ENCODE data around the gene REM1. TPM values are rescaled to one million over a fixed set of nuclear protein-coding genes. Genes with fewer than 3 reads are reported as not detected.

The REM1 gene
- total and polyA plus RNA-seq, 2 of the 13 experiments (the other 11 are each of a cell fraction or from before 2014, with no cell fraction given) = not detected

DNA sequence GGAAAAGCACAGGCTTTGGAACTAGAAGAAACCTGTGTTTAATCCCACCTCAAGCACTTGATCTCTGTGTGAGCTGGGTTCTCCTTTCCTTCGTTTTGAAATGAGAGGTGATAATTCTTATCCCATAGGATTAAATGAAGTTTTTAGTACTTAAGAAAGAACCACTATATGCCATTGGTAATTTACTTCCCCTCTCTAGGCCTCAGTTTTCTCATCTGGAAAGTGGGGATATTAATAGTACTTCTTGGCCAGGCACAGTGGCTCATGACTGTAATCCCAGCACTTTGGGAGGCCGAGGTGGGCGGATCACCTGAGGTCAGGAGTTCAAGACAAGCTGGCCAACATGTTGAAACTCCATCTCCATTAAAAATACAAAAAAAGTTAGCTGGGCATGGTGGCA, 14.1 kb downstream of the REM1 start:
- no peak for FAIRE-seq
- Histone ChIP-seq H3K27me3 (ENCODE audit: control insufficient read depth in 1 of 2, insufficient read depth in 2 of 2, low read length in 2 of 2) (peaks cover 3 to 27% of the 10 kb centered on the region in 2 experiments; a peak in 3 of 5 replicates), H2AFZ (ENCODE audit: low read length) (no peak overlapping the region), H3K4me1 (ENCODE audit: insufficient read depth, low read length) (no peaks in the 10 kb centered on the region), H3K4me3 (replicated peaks in 1 of 3; ENCODE audit: insufficient read depth in 1 of 3, low read depth in 2 of 3, low read length in 3 of 3) (no peak overlapping the region), H3K27ac (ENCODE audit: extremely low read length, insufficient read depth, low read length) (no peak overlapping the region), H4K20me1 (ENCODE audit: insufficient read depth, low read length) (no peaks in the 10 kb centered on the region), H3K9me3 (ENCODE audit: low read length) (no peaks in the 10 kb centered on the region), H3K36me3 (replicated peaks in 1 of 2; ENCODE audit: control insufficient read depth in 1 of 2, insufficient read depth in 2 of 2, low read length in 2 of 2) (no peaks in the 10 kb centered on the region), H3K79me2 (ENCODE audit: insufficient read depth, low read length) (no peaks in the 10 kb centered on the region), H3K9ac (ENCODE audit: insufficient read depth, low read depth, low read length) (no peak overlapping the region), H3K4me2 (ENCODE audit: low read depth, low read length) (no peak overlapping the region)
- no peak for TF ChIP-seq ZNF737 (CRISPR knock-in tag; IDR thresholded peaks at IDR 0.05; ENCODE audit: borderline replicate concordance)
- no peak for TF ChIP-seq ARHGAP35 (CRISPR knock-in tag; IDR thresholded peaks at IDR 0.05; ENCODE audit: borderline replicate concordance)
- TF ChIP-seq ZNF629 (CRISPR knock-in tag; conservative IDR thresholded peaks at IDR 0.05) = peak; percentile 77
- TF ChIP-seq, protein P1, sequence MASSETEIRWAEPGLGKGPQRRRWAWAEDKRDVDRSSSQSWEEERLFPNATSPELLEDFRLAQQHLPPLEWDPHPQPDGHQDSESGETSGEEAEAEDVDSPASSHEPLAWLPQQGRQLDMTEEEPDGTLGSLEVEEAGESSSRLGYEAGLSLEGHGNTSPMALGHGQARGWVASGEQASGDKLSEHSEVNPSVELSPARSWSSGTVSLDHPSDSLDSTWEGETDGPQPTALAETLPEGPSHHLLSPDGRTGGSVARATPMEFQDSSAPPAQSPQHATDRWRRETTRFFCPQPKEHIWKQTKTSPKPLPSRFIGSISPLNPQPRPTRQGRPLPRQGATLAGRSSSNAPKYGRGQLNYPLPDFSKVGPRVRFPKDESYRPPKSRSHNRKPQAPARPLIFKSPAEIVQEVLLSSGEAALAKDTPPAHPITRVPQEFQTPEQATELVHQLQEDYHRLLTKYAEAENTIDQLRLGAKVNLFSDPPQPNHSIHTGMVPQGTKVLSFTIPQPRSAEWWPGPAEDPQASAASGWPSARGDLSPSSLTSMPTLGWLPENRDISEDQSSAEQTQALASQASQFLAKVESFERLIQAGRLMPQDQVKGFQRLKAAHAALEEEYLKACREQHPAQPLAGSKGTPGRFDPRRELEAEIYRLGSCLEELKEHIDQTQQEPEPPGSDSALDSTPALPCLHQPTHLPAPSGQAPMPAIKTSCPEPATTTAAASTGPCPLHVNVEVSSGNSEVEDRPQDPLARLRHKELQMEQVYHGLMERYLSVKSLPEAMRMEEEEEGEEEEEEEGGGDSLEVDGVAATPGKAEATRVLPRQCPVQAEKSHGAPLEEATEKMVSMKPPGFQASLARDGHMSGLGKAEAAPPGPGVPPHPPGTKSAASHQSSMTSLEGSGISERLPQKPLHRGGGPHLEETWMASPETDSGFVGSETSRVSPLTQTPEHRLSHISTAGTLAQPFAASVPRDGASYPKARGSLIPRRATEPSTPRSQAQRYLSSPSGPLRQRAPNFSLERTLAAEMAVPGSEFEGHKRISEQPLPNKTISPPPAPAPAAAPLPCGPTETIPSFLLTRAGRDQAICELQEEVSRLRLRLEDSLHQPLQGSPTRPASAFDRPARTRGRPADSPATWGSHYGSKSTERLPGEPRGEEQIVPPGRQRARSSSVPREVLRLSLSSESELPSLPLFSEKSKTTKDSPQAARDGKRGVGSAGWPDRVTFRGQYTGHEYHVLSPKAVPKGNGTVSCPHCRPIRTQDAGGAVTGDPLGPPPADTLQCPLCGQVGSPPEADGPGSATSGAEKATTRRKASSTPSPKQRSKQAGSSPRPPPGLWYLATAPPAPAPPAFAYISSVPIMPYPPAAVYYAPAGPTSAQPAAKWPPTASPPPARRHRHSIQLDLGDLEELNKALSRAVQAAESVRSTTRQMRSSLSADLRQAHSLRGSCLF (CRISPR knock-in tag; IDR thresholded peaks at IDR 0.05; ENCODE audit: borderline replicate concordance) = no peak
- 5% methylated on average over 3 of the region's 3 CpGs for WGBS (ENCODE audit: low lambda C conversion rate)
- no peak for DNase-seq (ENCODE audit: low spot score)
- ChIA-PET CTCF (ENCODE audit: low intra/inter-chr PET ratio, low total read pairs) (no interaction called here), POLR2A (no interaction called here)
- in situ Hi-C loops (cut with HindIII; ENCODE audit: extremely low pct_ligation_motif_present, low pct_unique_long_range_greater_than_20kb) (no loop called here), intact Hi-C loops (cut with micrococcal nuclease; ENCODE audit: unreplicated experiment) (no loop called here)
- no TSS peak for BruUV-seq (replicated peaks)
- ATAC-seq = no peak

Measured in HepG2 (cell line).